Measurements from ENCODE around the gene COL15A1.
A peak's percentile ranks its signal among the peaks of the same experiment; 100 is the strongest.

Gene COL15A1

GRCh38 chr9:99019510-99020331 lies 76.0 kb downstream of the COL15A1 start:
- no peak for DNase-seq

GRCh38 chr9:99020786-99021436 lies 77.2 kb downstream of the COL15A1 start:
- DNase-seq = no peak

- no peak for DNase-seq
Measured at GRCh38 chr9:99021512-99021911, 77.8 kb downstream of the COL15A1 start.

GRCh38 chr9:99023231-99023630 lies 79.5 kb downstream of the COL15A1 start:
- DNase-seq = no peak

- no peak for DNase-seq
Measured at GRCh38 chr9:99023831-99024230, 80.1 kb downstream of the COL15A1 start.

- no peak for DNase-seq
Measured at GRCh38 chr9:99024959-99025358, 81.3 kb downstream of the COL15A1 start.

GRCh38 chr9:99025616-99026270 lies 82.0 kb downstream of the COL15A1 start:
- no peak for DNase-seq

GRCh38 chr9:99026271-99026955 lies 82.7 kb downstream of the COL15A1 start:
- no peak for DNase-seq

GRCh38 chr9:99026956-99027298 lies 83.2 kb downstream of the COL15A1 start:
- no peak for DNase-seq

- DNase-seq = no peak
Measured at GRCh38 chr9:99027443-99027842, 83.7 kb downstream of the COL15A1 start.

- peak in 1 of 2 experiments; percentile 4 for DNase-seq
Measured at GRCh38 chr9:99029083-99029645, 85.5 kb downstream of the COL15A1 start.

- peak; percentile 64 to 70 for DNase-seq
Measured at GRCh38 chr9:99030092-99030511, 86.4 kb downstream of the COL15A1 start.

GRCh38 chr9:99030610-99031109 lies 87.0 kb downstream of the COL15A1 start:
- no peak for DNase-seq

- DNase-seq = no peak
Measured at GRCh38 chr9:99031319-99031718, 87.6 kb downstream of the COL15A1 start.

- no peak for DNase-seq
Measured at GRCh38 chr9:99031994-99032393, 88.3 kb downstream of the COL15A1 start.

GRCh38 chr9:99034149-99034548 lies 90.4 kb downstream of the COL15A1 start:
- DNase-seq = no peak

GRCh38 chr9:99035313-99035712 lies 91.6 kb downstream of the COL15A1 start:
- DNase-seq = no peak

GRCh38 chr9:99037769-99038483 lies 94.2 kb downstream of the COL15A1 start:
- DNase-seq = no peak

GRCh38 chr9:99038484-99038820 lies 94.7 kb downstream of the COL15A1 start:
- no peak for DNase-seq

GRCh38 chr9:99039505-99040182 lies 95.9 kb downstream of the COL15A1 start:
- DNase-seq = no peak

- no peak for DNase-seq
Measured at GRCh38 chr9:99040251-99040900, 96.7 kb downstream of the COL15A1 start.
